SW 1271 (cell line): ENCODE data around the gene FAM170B.

ENCODE experiments used
- DNase-seq, 2 experiments: peaks; one replicate each; lab custom pipeline; 2025; lab: John Stamatoyannopoulos, UW

FAM170B gene

GRCh38 chr10:49106451-49106850, 27.4 kb downstream of the FAM170B start:
- DNase-seq = no peak

GRCh38 chr10:49105076-49105475, 28.7 kb downstream of the FAM170B start:
- no peak for DNase-seq

GRCh38 chr10:49104323-49104722, 29.5 kb downstream of the FAM170B start:
- no peak for DNase-seq

GRCh38 chr10:49103761-49104160, 30.1 kb downstream of the FAM170B start:
- no peak for DNase-seq

GRCh38 chr10:49099046-49099445, 34.8 kb downstream of the FAM170B start:
- DNase-seq = no peak

GRCh38 chr10:49096890-49097445, 36.9 kb downstream of the FAM170B start:
- no peak for DNase-seq

GRCh38 chr10:49094646-49095045, 39.2 kb downstream of the FAM170B start:
- DNase-seq = no peak

- no peak for DNase-seq
These were observed 39.9 kb downstream of the FAM170B start for GRCh38 chr10:49093922-49094321.

- DNase-seq = no peak
These were observed 41.3 kb downstream of the FAM170B start for GRCh38 chr10:49092477-49092876.

- DNase-seq = no peak
These were observed 42.2 kb downstream of the FAM170B start for GRCh38 chr10:49091450-49092210.

- no peak for DNase-seq
These were observed 43.0 kb downstream of the FAM170B start for GRCh38 chr10:49090696-49091380.

GRCh38 chr10:49090189-49090575, 43.6 kb downstream of the FAM170B start:
- no peak for DNase-seq

- DNase-seq = no peak
These were observed 44.1 kb downstream of the FAM170B start for GRCh38 chr10:49089557-49090188.

GRCh38 chr10:49089152-49089551, 44.7 kb downstream of the FAM170B start:
- DNase-seq = no peak

- no peak for DNase-seq
These were observed 46.9 kb downstream of the FAM170B start for GRCh38 chr10:49086889-49087288.

GRCh38 chr10:49083261-49083660, 50.6 kb downstream of the FAM170B start:
- no peak for DNase-seq

GRCh38 chr10:49082766-49083165, 51.1 kb downstream of the FAM170B start:
- DNase-seq = no peak

GRCh38 chr10:49081547-49082275, 52.1 kb downstream of the FAM170B start:
- no peak for DNase-seq
